Measurements from ENCODE around the gene ASPHD2. TPM values are rescaled to one million over a fixed set of nuclear protein-coding genes. Genes with fewer than 3 reads are reported as not detected.

ASPHD2 gene
- total and polyA plus RNA-seq, 10 of the 15 experiments (the other 5 are each of a cell fraction or from before 2014, with no cell fraction given) = 1.6 to 10.6 (median 5.2) TPM

- no TSS peak for BruUV-seq (replicated peaks)
- H3K36me3 ChIP-seq (ENCODE audit: control insufficient read depth in 2 of 2, insufficient read depth in 2 of 2, low read length in 1 of 2) = peaks cover 22 to 32% of the 10 kb centered on the region in 2 experiments
- intact Hi-C loops (cut with micrococcal nuclease; ENCODE audit: unreplicated experiment) = no loop called here
- ATAC-seq = no peak
- ChIA-PET SMC1A (ENCODE audit: uncharacterized antibody, unreplicated experiment) (no interaction called here), POLR2A (interaction anchor here (0.7 kb wide), 1 partner anchor 21 kb away, joined by 3 read pairs; no protein-coding TSS in a partner anchor), CTCF (interaction anchor here (1.0 to 1.5 kb wide), 2 partner anchors 27 to 154 kb away, joined by 3 to 4 read pairs; no protein-coding TSS in a partner anchor), RAD21 (ENCODE audit: unreplicated experiment) (interaction anchor here (0.6 kb wide), 2 partner anchors 89 to 117 kb away, joined by 3 to 4 read pairs; no protein-coding TSS in a partner anchor)
- H3K9ac ChIP-seq (ENCODE audit: control insufficient read depth, insufficient read depth, low read length) = no peak overlapping the region
- FAIRE-seq = no peak
- H3K4me2 ChIP-seq (ENCODE audit: control insufficient read depth, insufficient read depth) = no peak overlapping the region
- no peaks in the 10 kb centered on the region for H3K9me3 ChIP-seq (replicated peaks; ENCODE audit: control insufficient read depth, insufficient read depth, low read length)
- H3K4me1 ChIP-seq (ENCODE audit: control insufficient read depth, insufficient read depth, low read length) = no peaks in the 10 kb centered on the region; the same call in 1 of the 2 replicates
- no peak for DNase-seq (ENCODE audit: low read depth, low spot score)
- no peak overlapping the region for H2AFZ ChIP-seq (ENCODE audit: control insufficient read depth, low read depth, low read length)
- no peak overlapping the region for H3K27ac ChIP-seq (ENCODE audit: control insufficient read depth, insufficient read depth)
- no peaks in the 10 kb centered on the region for H4K20me1 ChIP-seq (ENCODE audit: control insufficient read depth, insufficient read depth)
- H3K27me3 ChIP-seq (replicated peaks in 1 of 2; ENCODE audit: control insufficient read depth in 2 of 2, insufficient read depth in 2 of 2, low read length in 1 of 2) = no peaks in the 10 kb centered on the region
- in situ Hi-C loops (cut with MboI) = no loop called here
- no peak overlapping the region for H3K4me3 ChIP-seq
- 86% methylated on average over 4 of the region's 4 CpGs for WGBS (ENCODE audit: insufficient coverage, insufficient replicate concordance, low lambda C conversion rate, missing lambda C conversion rate)
- H3K79me2 ChIP-seq (ENCODE audit: control insufficient read depth, insufficient read depth, low read length) = peaks cover 9% of the 10 kb centered on the region
- TF ChIP-seq TBL1XR1 (IDR thresholded peaks at IDR 0.05; ENCODE audit: low read depth, low read length) (no peak), KLF5 (IDR thresholded peaks at IDR 0.05; ENCODE audit: partially characterized antibody) (no peak), ZBTB4 (CRISPR knock-in tag; IDR thresholded peaks at IDR 0.05) (no peak), BCLAF1 (IDR thresholded peaks at IDR 0.05) (no peak), NR2F1 (conservative IDR thresholded peaks at IDR 0.05) (no peak), NR2C2 (IDR thresholded peaks at IDR 0.05; ENCODE audit: borderline replicate concordance, control insufficient read depth, insufficient read length, low read depth) (no peak), HDAC2 (IDR thresholded peaks at IDR 0.05) (no peak), MLLT1 (IDR thresholded peaks at IDR 0.05) (no peak), TCF7 (IDR thresholded peaks at IDR 0.05; ENCODE audit: borderline replicate concordance) (no peak), CREM (IDR thresholded peaks at IDR 0.05; ENCODE audit: low read depth) (no peak), PKNOX1 (IDR thresholded peaks at IDR 0.05) (no peak), ZNF217 (IDR thresholded peaks at IDR 0.05) (no peak), GABPA (IDR thresholded peaks at IDR 0.05; ENCODE audit: low read depth) (no peak), CHD4 (IDR thresholded peaks at IDR 0.05) (no peak), KDM1A (IDR thresholded peaks at IDR 0.05; ENCODE audit: borderline replicate concordance) (no peak), BHLHE40 (IDR thresholded peaks at IDR 0.05; ENCODE audit: borderline replicate concordance in 1 of 2, low read depth in 2 of 2, low read length in 1 of 2) (no peak)
Measured at GRCh38 chr22:26489447-26490036, 60.5 kb downstream of the ASPHD2 start.
